Endothelial cell of umbilical vein (primary cell): ENCODE results near the gene BTBD17.

Experiments used
- CTCF ChIP-seq, 2 donors: IDR thresholded peaks; 1 replicate in 1 of 2; 2 replicates in 1 of 2; pipeline ENCODE4 v1.5.1; 2011; ENCODE audit warnings: low read length in 2 of 2, mild to moderate bottlenecking in 2 of 2, moderate library complexity in 2 of 2, control low read depth in 1 of 2, inconsistent platforms in 1 of 2, low read depth in 1 of 2; ENCODE audit not compliant: insufficient read depth in 1 of 2; ENCODE audit errors: extremely low read depth in 1 of 2
- EZH2 ChIP-seq: IDR thresholded peaks from 2 replicates; pipeline ENCODE4 v1.6.1; 2012; ENCODE audit warnings: borderline replicate concordance, low read depth, mild to moderate bottlenecking, moderate library complexity, low read length, inconsistent platforms; ENCODE audit not compliant: severe bottlenecking
- FOS ChIP-seq: IDR thresholded peaks from 2 replicates; pipeline ENCODE4 v1.6.1; 2011; ENCODE audit warnings: mild to moderate bottlenecking, low read length, moderate library complexity, borderline replicate concordance; ENCODE audit not compliant: insufficient read depth
- MYC ChIP-seq: IDR thresholded peaks from one replicate; pipeline ENCODE4 v1.6.1; 2011; ENCODE audit warnings: mild to moderate bottlenecking, low read depth, low read length
- POLR2A ChIP-seq: IDR thresholded peaks from 2 replicates; pipeline ENCODE4 v1.6.1; 2012; ENCODE audit warnings: low read depth, mild to moderate bottlenecking, control low read depth, low read length
- POLR2AphosphoS5 ChIP-seq: IDR thresholded peaks from 2 replicates; pipeline ENCODE4 v1.6.1; 2012; ENCODE audit warnings: low read depth, mild to moderate bottlenecking, control low read depth, low read length, moderate library complexity; ENCODE audit not compliant: insufficient read depth

- TF ChIP-seq CTCF (IDR thresholded peaks at IDR 0.05; ENCODE audit: extremely low read depth in 1 of 2, insufficient read depth in 1 of 2, low read depth in 1 of 2, low read length in 2 of 2) (no peak), MYC (no peak), POLR2A (no peak), POLR2AphosphoS5 (no peak), EZH2 (no peak), FOS (no peak)
These were observed 46.6 kb upstream of the BTBD17 start for GRCh38 chr17:74408262-74408661.
